GM18520 (cell line): ENCODE results near the gene TMEM62.

Experiments used
- ATAC-seq: cut with Tn5 transposase; IDR thresholded peaks from one replicate; pipeline ENCODE4 v1.9.1; 2021; ENCODE audit not compliant: unreplicated experiment

TMEM62 gene

GRCh38 chr15:43133430-43134156, at the start of gene TMEM62:
Gene TMEM62, plus strand, starts transcription at chr15:43133586. Its CDS starts 217 bp downstream, at chr15:43133803.
- peak; percentile 85 for ATAC-seq

- no peak for ATAC-seq
Measured at GRCh38 chr15:43085921-43086320, 47.5 kb upstream of the TMEM62 start.

GRCh38 chr15:43086551-43086950, 46.8 kb upstream of the TMEM62 start:
- no peak for ATAC-seq

GRCh38 chr15:43091859-43092258, 41.5 kb upstream of the TMEM62 start:
- ATAC-seq = no peak

GRCh38 chr15:43093026-43093425, 40.4 kb upstream of the TMEM62 start:
- ATAC-seq = no peak

- no peak for ATAC-seq
Measured at GRCh38 chr15:43094416-43095030, 38.9 kb upstream of the TMEM62 start.

- no peak for ATAC-seq
Measured at GRCh38 chr15:43095243-43095642, 38.1 kb upstream of the TMEM62 start.

- ATAC-seq = no peak
Measured at GRCh38 chr15:43095708-43096347, 37.6 kb upstream of the TMEM62 start.

- no peak for ATAC-seq
Measured at GRCh38 chr15:43096411-43096810, 37.0 kb upstream of the TMEM62 start.

- ATAC-seq = no peak
Measured at GRCh38 chr15:43099105-43099845, 34.1 kb upstream of the TMEM62 start.

- ATAC-seq = no peak
Measured at GRCh38 chr15:43100971-43101370, 32.4 kb upstream of the TMEM62 start.

- ATAC-seq = no peak
Measured at GRCh38 chr15:43102187-43102586, 31.2 kb upstream of the TMEM62 start.

- no peak for ATAC-seq
Measured at GRCh38 chr15:43103907-43104306, 29.5 kb upstream of the TMEM62 start.

- ATAC-seq = no peak
Measured at GRCh38 chr15:43104426-43104825, 29.0 kb upstream of the TMEM62 start.

GRCh38 chr15:43105077-43105736, 28.2 kb upstream of the TMEM62 start:
- peak; percentile 21 for ATAC-seq

- ATAC-seq = peak; percentile 68
Measured at GRCh38 chr15:43105778-43106485, 27.5 kb upstream of the TMEM62 start, which contains the start of gene UBR1. Gene UBR1, minus strand, starts transcription at chr15:43106038. Its CDS starts 16 bp downstream, at chr15:43106022.

- no peak for ATAC-seq
Measured at GRCh38 chr15:43106486-43106829, 26.9 kb upstream of the TMEM62 start.

GRCh38 chr15:43107751-43108150, 25.6 kb upstream of the TMEM62 start:
- no peak for ATAC-seq

GRCh38 chr15:43111354-43111753, 22.0 kb upstream of the TMEM62 start:
- ATAC-seq = no peak

- ATAC-seq = no peak
Measured at GRCh38 chr15:43118286-43118685, 15.1 kb upstream of the TMEM62 start.
